CD4-positive, alpha-beta T cell treated with Interleukin-17A for 4 hours (primary cell): ENCODE measurements around the gene ZNF385C.
A peak's percentile ranks its signal among the peaks of the same experiment; 100 is the strongest.
"Not testable (repeated sequence)": the region's sequence is repeated elsewhere in the genome, so short reads cannot be mapped to it uniquely, and the experiment has no call there.

Experiments used
- DNase-seq: peaks from one replicate; pipeline ENCODE4 v3.0.0-alpha.2; 2020; ENCODE audit warnings: mixed read lengths

The ZNF385C gene

DNA sequence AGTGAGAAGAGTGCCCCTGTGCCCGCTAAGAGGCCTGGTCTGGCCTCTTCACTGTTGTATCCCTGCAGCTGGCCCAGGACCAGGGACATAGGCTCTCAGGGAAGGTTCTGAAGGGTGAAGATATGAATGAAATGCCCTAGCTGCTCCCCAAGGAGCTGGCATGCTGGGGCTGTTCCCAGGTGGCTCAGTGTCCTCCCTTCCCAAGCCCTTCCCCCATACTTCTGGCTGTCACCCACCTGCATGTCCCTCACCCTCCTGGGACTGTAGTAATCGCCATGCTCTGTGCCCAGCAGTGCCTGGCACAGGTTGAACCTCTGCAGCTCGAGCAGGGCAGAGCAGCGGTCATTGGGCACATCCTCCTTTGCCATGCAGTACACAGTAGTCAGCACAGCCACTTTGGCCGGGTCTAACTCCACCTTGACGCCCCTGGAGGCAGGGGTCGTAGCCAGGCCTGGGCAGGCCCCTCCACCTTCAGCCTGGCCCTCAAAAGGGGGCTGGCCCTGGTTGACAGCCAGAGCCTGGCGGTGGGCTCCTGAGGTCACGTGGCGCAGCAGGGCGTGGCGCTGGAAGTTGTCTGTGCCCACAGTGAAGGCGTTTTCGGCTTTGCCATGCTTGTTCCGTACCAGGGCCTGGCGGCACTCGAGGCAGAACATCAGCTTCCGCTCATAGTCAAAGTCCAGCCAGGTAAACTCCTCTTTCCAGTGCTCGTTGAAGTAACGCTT lies 55.5 kb downstream of the ZNF385C start:
- no peak for DNase-seq

DNA sequence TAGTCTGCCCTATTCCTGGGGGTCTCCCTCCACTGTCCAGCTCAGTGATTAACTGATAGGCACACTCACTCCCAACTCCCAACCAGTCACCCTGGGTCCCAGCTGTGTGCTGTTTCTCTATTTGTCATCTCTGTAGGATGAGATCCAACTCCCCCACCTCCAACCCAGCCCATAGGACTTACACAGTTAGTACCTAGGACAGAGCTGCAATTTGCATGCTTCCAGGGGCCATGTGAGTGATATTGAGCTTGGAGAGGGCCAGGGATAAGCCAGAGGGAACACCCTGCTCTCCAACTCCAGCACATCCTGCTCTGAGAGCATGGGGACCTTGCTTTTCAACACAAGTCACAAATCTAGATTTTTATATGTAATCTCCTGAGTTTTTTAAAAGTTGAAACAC lies 56.7 kb downstream of the ZNF385C start:
- no peak for DNase-seq

DNA sequence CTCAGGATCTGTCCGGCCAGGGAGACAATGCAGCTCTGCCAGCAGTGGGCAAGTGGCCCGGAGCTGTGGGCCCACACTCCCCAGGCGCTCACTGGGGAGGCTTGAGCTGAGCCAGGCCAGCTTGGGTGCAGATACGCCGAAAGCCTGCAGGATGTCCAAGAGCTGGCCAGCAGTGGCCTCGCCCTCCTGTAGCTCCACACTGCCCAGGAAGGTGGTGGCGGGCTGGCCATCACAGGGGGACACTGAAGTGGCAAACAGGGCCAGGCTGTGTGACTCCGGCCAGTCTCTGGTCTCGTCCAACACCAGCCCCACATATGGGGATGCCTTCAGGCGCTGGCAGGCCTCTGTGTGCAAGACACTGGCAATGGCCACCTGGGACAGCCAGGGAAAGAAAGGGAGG lies 57.5 kb downstream of the ZNF385C start:
- no peak for DNase-seq

DNA sequence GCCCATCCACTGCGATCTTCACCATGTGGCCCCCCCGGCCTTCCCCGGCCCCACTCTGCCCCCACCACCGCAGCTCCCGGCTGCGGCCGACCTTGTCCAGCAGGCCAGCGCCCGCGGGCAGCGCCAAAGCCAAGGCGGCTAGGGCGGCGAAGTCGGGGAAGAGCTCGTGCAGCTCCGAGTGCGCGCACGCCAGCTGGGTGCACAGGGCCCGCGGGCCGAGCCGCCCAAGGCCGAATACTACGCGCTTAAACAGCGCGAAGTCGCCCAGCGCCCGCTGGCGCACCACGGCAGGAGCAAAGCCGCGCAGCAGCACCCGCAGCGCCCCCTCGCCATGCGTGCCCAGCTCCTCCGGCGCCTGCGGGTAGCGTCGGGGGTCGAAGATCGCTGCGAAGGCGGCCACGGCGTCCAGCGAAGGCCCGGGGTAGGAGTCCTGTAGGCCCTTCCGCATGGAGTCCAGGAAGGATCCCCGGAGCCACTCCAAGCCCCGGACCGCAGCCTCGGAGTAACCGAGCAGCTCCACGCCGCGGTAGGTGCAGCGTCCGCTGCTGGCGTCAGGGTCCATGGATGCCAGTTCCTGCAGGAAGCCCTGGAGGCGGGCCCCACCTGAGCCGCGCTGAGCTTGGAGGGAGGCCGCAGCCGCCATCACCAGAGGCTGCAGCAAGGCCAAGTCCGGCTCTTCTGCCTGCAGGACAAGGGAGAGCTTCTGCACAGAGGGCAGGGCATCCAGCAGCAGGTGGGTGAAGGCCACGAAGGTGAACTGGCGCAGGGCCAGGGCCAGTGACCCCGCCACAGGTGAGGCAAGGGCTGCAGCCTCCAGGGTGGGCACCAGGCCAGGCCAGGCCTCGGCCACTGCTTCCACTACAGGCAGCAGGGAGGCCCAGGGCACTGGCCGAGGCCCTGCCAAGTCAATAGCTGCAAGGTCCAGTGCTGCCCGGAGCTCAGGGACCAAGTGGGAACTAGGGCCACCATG lies 58.2 kb downstream of the ZNF385C start:
- DNase-seq: no peak

GRCh38 chr17:42038221-42038973 lies 59.9 kb downstream of the ZNF385C start:
- no peak for DNase-seq

DNA sequence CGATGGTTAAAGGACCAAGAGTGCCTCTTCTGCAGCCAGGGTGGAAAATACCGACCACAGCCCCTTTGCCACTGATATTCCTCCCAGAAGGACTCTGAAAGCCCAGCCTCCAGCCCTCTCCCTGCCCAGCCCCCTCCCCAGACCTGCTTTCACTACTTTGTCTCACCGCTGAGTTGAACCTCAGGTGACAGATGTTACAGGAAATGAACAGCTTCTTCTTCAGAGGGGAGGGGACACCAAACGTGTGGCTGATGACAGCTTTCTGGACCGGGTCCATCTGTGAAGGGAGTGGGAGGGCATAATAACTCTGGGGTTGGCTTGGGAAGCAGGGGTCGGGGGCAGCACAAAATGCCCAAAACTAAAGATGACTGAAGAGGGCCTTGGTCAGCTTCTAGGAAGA lies 64.2 kb downstream of the ZNF385C start:
- no peak for DNase-seq

GRCh38 chr17:42031584-42031983 lies 66.7 kb downstream of the ZNF385C start:
- no peak for DNase-seq

GRCh38 chr17:42028791-42029127 lies 69.5 kb downstream of the ZNF385C start:
- DNase-seq: no peak

DNA sequence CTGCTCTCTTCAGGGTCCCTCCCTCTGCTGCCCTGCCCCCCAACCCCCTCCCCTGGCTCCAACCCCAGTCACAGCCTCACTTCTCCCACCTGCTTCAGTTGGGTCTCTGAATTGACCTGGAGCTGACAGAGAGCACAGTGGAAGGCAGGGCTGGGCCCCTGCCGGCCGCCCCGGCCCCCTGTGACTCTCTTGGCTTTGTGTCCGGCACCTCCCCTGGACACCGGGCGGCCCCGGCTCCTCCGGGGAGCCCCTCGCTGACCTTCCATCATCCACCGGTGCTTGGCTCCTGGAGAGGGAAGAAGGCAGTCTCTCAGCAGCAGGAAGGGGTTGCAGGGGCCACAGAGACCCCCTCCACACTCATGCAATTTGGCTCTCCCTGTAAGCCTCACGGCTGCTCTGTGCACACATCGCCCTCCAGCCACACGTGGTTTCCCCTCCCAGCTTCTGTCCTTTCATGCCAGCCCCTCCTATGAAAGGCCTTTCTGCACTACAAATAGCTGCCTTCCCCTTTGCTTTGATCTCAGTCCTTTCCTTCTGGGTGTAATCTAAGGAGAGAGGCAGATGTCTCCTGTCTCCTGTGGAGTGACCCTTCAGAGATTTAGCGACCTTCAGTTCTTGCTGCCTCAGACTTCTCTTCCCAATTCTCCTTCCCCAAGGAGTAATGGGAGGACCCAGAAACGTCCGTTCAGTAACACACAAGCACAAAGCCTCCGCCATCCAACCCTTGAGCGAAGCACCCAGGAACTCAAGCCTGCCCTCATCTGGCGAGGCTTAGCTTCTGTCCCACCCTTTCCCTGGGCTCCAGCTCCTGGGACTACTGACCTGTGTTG lies 70.1 kb downstream of the ZNF385C start:
- no peak for DNase-seq

GRCh38 chr17:42027590-42027889 lies 70.7 kb downstream of the ZNF385C start:
- DNase-seq: no peak

DNA sequence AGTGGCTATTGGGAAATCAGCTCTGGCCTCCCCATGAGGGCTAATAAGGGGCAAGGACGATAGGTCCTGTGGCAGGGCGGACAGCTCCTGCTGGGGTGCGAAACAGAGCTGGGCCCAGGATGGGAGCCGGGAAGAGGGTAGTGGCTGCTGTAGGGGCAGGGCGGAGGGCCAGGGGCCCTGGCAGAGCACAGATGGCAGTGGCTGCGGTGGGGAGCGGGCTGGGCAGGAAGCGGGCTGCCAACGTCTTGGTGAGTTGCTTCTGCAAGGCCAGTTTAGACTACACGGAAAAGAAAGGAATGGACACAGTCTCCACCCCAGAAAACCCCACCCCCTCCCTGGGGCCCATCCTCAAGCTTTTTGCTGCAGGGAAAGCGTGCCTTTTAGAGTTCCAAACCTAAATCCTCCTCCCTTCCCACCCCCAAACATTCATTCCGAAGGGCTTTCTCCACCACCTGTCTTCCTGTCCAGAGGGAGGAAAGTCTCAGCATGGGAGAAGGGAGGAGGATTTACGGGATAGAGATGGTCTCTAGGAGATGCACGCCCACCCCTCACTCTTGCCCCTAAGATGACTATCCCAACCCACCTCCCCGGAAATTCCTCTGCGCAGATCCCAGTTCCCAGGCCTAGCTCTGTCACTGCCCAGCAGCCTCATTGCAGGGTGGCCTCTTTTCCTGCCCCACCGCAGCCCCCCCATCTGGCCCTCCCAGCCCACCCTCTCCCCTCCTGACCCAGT lies 71.2 kb downstream of the ZNF385C start:
- no peak for DNase-seq

GRCh38 chr17:42025936-42026335 lies 72.3 kb downstream of the ZNF385C start:
- no peak for DNase-seq

GRCh38 chr17:42025191-42025579 lies 73.1 kb downstream of the ZNF385C start:
- DNase-seq: no peak

DNA sequence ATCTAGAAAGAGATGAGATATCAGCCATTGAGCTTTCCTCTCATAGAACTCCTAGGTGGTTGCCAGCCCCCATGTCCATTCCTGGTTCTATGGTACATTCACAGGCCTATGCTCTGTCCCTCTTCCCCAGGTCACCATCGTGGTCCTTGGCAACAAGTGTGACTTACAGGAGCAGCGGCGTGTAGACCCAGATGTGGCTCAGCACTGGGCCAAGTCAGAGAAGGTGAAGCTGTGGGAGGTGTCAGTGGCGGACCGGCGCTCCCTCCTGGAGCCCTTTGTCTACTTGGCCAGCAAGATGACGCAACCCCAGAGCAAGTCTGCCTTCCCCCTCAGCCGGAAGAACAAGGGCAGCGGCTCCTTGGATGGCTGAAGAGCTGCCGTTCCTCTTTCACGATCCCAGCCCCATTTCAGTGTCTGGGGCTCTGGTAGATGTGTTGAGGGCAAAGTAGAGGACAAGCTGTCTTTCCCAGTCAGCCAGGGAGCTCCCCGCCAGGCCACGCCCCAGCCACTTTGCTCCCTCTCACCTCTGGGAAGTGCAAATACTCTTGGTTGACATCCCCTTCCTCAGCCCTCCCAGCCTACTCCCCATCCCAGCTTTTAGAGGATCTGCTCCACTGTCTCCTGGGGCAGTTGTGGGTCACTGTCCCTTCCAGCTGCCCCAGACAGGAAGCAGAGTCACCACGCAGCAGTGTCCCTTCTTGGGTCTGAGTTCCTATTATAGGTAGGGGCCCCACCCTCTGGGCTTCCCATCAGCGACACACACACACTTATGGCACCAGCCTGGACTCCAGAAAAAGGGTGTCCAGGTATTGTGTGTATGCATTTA lies 74.5 kb downstream of the ZNF385C start:
- no peak for DNase-seq

- not testable (repeated sequence) for DNase-seq
Observed at GRCh38 chr17:42020845-42021244, 77.4 kb downstream of the ZNF385C start.

DNA sequence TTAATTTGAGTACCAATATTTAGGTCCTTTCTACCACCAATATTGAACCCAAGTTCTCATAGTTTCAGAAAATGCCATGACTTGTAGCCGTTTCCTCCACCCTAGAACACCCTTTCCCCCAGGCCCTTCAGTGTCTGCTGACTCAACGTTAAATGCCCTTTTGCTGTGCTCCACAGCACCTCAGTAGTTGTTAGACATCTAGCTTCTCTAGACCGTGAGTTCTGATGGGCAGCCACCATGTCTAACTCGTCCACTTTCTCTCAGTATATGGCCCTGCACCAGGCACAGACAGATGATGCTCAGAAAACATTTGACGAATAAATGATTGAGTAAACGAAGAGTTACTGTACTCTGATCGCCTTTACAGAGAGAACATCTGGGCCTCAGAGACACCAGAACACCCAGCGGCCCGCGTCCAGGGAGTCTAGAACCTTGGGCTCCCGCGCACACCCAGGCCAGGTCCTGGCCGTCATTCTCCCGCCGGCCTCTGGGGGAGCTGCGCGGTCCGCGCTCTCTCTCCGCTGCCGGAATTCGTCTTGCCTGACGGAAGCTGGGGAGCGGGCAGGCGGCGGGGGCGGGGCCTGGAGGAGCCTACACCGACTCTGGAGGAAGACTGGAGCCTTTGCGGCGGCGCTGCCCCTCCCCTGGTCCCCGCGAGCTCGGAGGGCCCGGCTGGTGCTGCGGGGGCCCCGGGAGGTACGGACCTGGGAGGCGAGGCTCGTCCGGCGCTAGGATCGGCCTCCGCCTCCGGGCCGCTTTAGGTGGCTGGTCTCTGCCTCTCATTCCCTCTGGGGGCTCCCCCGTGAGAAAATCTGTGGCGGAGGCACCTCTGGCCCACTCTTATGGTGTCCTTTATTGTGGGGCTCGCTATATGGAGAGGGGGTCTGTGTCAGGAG lies 78.5 kb downstream of the ZNF385C start, which contains the start of gene NKIRAS2:
NKIRAS2 (plus strand) TSS at position 582 of the 896 bp plus-strand sequence. CDS start 1,488 bp downstream, outside the sequence.
- peak; percentile 95 for DNase-seq

DNA sequence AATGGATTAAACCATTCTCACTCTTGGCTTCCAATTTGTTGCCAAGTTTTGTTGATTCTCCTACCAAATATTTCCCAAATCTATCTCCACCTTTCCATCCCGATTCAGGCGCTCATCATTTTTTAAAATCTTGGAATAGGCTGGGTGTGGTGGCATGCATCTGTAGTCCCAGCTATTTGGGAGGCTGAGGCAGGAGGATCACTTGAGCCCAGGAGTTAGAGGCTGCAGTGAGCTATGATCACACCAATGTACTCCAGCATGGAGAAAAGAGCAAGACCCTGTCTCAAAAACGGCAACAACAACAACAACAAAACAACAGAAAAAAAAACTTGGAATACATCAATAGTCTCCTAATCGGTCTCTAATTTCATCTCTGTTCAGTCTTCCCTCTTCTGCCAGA lies 79.3 kb downstream of the ZNF385C start:
- DNase-seq: no peak

DNA sequence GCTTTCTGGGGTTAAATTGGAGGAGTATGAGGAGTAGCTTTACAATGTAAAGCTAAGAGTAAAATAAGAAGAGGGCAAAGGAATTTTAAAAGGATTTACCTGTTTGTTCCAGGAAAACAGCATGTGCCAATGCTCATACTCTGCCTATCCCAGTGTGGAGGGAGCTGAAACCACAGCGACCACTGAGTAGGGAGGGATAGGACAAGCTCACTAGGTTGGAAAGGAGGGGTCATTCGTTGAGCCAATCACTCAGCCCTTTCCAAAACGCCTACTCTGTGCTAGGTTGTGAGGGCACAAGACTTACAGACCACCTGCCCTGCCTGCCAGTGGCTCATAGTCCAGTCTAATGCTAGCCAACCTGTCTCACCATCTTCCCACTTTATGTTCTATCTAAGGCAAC lies 79.9 kb downstream of the ZNF385C start:
- no peak for DNase-seq

- no peak for DNase-seq
Observed at GRCh38 chr17:42017866-42018200, 80.4 kb downstream of the ZNF385C start.
